Stimulated activated naive CD8-positive, alpha-beta T cell treated with anti-CD3 and anti-CD28 coated beads, Interleukin-15, Interleukin-2, amounts not matched to agents 100 U/mL and 50 U/mL, for 24 hours (primary cell): ENCODE data around the gene NBPF1.
A peak's percentile ranks its signal among the peaks of the same experiment; 100 is the strongest.
"Not testable (repeated sequence)": the region's sequence is repeated elsewhere in the genome, so short reads cannot be mapped to it uniquely, and the experiment has no call there.

Experiments
- ATAC-seq: fragments of 150-1000 bp; cut with Tn5 transposase; one replicate; pipeline ENCODE4 v1.10.0; 2021
- DNase-seq: peaks from one replicate; pipeline ENCODE4 v3.0.0; 2021

The NBPF1 gene

GRCh38 chr1:16513412-16514106 is 99.8 kb downstream of the NBPF1 start:
- ATAC-seq (peak; percentile 99), DNase-seq (peak; percentile 60)

- peak; percentile 23 for DNase-seq
- ATAC-seq = not testable (repeated sequence)
Measured at GRCh38 chr1:16512624-16513411, 100.5 kb downstream of the NBPF1 start.
